ENCODE data around the gene FAAH. TPM values are rescaled to one million over a fixed set of nuclear protein-coding genes. Genes with fewer than 3 reads are reported as not detected.

FAAH gene
- total RNA-seq, 4 donors from 2014 or later: 18.1 to 50.5 (median 27.7) TPM

GRCh38 chr1:46401964-46402626, 8.0 kb downstream of the FAAH start:
- 18% methylated on average over 6 of the region's 10 CpGs for WGBS
- TF ChIP-seq, protein P1, sequence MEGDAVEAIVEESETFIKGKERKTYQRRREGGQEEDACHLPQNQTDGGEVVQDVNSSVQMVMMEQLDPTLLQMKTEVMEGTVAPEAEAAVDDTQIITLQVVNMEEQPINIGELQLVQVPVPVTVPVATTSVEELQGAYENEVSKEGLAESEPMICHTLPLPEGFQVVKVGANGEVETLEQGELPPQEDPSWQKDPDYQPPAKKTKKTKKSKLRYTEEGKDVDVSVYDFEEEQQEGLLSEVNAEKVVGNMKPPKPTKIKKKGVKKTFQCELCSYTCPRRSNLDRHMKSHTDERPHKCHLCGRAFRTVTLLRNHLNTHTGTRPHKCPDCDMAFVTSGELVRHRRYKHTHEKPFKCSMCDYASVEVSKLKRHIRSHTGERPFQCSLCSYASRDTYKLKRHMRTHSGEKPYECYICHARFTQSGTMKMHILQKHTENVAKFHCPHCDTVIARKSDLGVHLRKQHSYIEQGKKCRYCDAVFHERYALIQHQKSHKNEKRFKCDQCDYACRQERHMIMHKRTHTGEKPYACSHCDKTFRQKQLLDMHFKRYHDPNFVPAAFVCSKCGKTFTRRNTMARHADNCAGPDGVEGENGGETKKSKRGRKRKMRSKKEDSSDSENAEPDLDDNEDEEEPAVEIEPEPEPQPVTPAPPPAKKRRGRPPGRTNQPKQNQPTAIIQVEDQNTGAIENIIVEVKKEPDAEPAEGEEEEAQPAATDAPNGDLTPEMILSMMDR (IDR thresholded peaks at IDR 0.05): no peak
- TF ChIP-seq POLR2AphosphoS5 (IDR thresholded peaks at IDR 0.05): peak in 2 of 3 donors; percentile 17 to 31
- H3K27me3 ChIP-seq: no peaks in the 10 kb centered on the region
- peaks cover 32% of the 10 kb centered on the region for H3K4me1 ChIP-seq
- no peaks in the 10 kb centered on the region for H3K36me3 ChIP-seq
- H3K9me3 ChIP-seq: no peaks in the 10 kb centered on the region
- H3K27ac ChIP-seq: peak overlapping the region; percentile 14
- H3K4me3 ChIP-seq: no peak overlapping the region
- peak in 1 of 2 donors; percentile 77 for DNase-seq (ENCODE audit: low spot score in 2 of 2)

DNA sequence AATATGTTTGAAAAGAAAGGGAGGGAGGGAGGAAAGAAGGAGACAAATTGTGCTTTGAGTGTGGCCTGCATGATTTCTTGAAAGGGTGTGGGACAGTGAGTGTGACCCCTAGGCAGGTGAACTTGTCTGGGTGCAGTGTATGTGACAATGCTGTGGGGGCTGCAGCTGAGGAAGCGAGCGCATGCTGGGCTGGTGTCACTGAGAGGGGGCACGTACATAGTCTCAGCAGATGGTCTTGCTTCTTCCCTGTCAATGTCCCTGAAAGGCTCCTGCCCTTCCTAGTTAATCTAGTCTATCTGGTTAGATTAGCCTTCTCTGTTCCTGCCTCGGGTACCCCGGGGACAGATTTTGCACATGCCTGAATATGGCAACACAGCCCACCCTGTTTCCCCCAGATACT, 9.8 kb downstream of the FAAH start:
- H3K27me3 ChIP-seq: no peaks in the 10 kb centered on the region
- H3K36me3 ChIP-seq: peaks cover 7% of the 10 kb centered on the region
- WGBS: 95% methylated on average over 5 of the region's 5 CpGs
- no peaks in the 10 kb centered on the region for H3K9me3 ChIP-seq
- H3K27ac ChIP-seq: no peak overlapping the region
- DNase-seq (ENCODE audit: low spot score in 2 of 2): no peak
- peaks cover 29% of the 10 kb centered on the region for H3K4me1 ChIP-seq
- no peak overlapping the region for H3K4me3 ChIP-seq
- TF ChIP-seq POLR2A (IDR thresholded peaks at IDR 0.05) (no peak), POLR2AphosphoS5 (IDR thresholded peaks at IDR 0.05) (no peak), EP300 (IDR thresholded peaks at IDR 0.05) (no peak)
- TF ChIP-seq, protein P1 (IDR thresholded peaks at IDR 0.05): no peak

- no peaks in the 10 kb centered on the region for H3K9me3 ChIP-seq
Measured at GRCh38 chr1:46404482-46405196, 10.5 kb downstream of the FAAH start.

GRCh38 chr1:46405197-46405555, 11.1 kb downstream of the FAAH start:
- H3K4me1 ChIP-seq: peaks cover 29% of the 10 kb centered on the region
- DNase-seq (ENCODE audit: low spot score in 2 of 2): no peak
- no peaks in the 10 kb centered on the region for H3K9me3 ChIP-seq
- H3K36me3 ChIP-seq: peaks cover 14% of the 10 kb centered on the region
- no peak overlapping the region for H3K27ac ChIP-seq
- TF ChIP-seq, protein P1 (IDR thresholded peaks at IDR 0.05): no peak
- no peak for TF ChIP-seq EP300 (IDR thresholded peaks at IDR 0.05)
- no peak for TF ChIP-seq POLR2A (IDR thresholded peaks at IDR 0.05)
- TF ChIP-seq POLR2AphosphoS5 (IDR thresholded peaks at IDR 0.05): no peak
- no peaks in the 10 kb centered on the region for H3K27me3 ChIP-seq
- H3K4me3 ChIP-seq: no peak overlapping the region
- 100% methylated on average over 3 of the region's 12 CpGs for WGBS

More at GRCh38 chr1:46404482-46405196, 10.5 kb downstream of the FAAH start:
- Histone ChIP-seq H3K27me3 (no peaks in the 10 kb centered on the region), H3K4me1 (peaks cover 29% of the 10 kb centered on the region), H3K36me3 (peaks cover 9% of the 10 kb centered on the region), H3K4me3 (no peak overlapping the region), H3K27ac (no peak overlapping the region)
- DNase-seq (ENCODE audit: low spot score in 2 of 2): no peak
- TF ChIP-seq, protein P1 (IDR thresholded peaks at IDR 0.05): no peak
- TF ChIP-seq POLR2AphosphoS5 (IDR thresholded peaks at IDR 0.05): no peak
- no peak for TF ChIP-seq EP300 (IDR thresholded peaks at IDR 0.05)
- no peak for TF ChIP-seq POLR2A (IDR thresholded peaks at IDR 0.05)
- WGBS: 91% methylated on average over 6 of the region's 7 CpGs

DNA sequence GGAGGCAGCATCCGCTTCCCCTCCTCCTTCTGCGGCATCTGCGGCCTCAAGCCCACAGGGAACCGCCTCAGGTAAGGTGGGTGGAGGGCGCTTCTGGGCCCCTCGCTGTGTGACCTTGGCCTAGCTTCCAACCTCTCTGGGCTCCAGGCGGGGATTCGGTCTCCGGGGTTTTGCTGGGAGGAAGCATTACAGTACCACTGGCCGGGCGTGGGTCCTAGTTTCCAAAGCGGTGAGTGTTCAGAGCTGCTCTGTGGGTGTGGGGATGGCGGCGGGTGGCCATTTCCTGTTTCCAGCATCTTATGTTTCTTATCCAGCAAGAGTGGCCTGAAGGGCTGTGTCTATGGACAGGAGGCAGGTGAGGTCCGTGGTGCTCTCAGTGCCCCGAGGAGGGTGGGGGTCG, 11.6 kb downstream of the FAAH start:
- Histone ChIP-seq H3K27me3 (no peaks in the 10 kb centered on the region), H3K9me3 (no peaks in the 10 kb centered on the region), H3K4me1 (peaks cover 32% of the 10 kb centered on the region), H3K27ac (no peak overlapping the region), H3K36me3 (peaks cover 14% of the 10 kb centered on the region), H3K4me3 (no peak overlapping the region)
- DNase-seq (ENCODE audit: low spot score in 2 of 2): no peak
- WGBS: 97% methylated on average over 5 of the region's 17 CpGs
- no peak for TF ChIP-seq POLR2A (IDR thresholded peaks at IDR 0.05)
- TF ChIP-seq EP300 (IDR thresholded peaks at IDR 0.05): no peak
- no peak for TF ChIP-seq POLR2AphosphoS5 (IDR thresholded peaks at IDR 0.05)
- TF ChIP-seq, protein P1 (IDR thresholded peaks at IDR 0.05): no peak
